SKM-1 treated with dmso at 0.1 percent for 144 hours (cell line): Measurements from ENCODE around the gene FAM210A.
A peak's percentile ranks its signal among the peaks of the same experiment; 100 is the strongest.
"Not testable (repeated sequence)": the region's sequence is repeated elsewhere in the genome, so short reads cannot be mapped to it uniquely, and the experiment has no call there.

Experiments used
- DNase-seq: peaks from one replicate; lab custom pipeline; 2025; ENCODE audit not compliant: unreplicated experiment; lab: John Stamatoyannopoulos, UW

Gene FAM210A

DNA sequence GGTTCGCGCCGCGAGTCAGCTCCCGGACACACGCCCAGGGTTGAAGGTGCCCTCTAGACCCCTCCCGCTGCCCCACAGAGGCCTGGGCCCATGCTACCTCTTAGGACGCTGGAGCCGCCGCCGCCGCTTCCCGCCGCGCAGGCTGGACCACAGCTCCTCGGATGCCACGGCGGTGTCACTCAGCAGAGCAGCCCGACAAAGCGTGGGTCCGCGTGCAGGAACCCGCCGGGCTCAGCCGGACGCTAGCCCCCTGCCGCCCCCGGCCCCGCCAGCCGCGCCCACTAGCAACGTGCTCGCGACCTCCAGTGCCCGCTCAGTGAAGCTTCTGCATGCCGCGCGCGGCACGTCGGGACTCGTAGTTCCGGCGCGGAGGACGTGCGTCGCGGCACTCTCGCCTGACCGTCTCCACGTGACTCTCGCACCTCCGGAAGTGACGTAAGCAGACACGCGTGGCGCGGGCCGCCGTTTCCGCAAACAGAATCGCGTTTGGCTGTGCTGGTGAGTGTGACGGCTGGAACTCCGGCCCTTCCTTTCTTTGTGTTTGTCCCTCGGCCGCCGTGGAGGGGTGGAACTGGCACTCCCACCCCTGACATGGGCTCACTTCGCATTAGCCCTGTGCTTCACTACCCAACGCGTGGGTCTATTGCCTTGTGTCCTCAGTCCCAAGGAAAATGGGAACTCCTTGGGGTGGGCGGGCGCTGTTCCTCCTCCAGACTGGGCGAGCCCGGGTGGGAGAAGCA, at the start of gene FAM210A, which contains the start of gene RNMT:
TSS of gene FAM210A (minus strand) at position 327 of the 740 bp plus-strand sequence. CDS start 44,481 bp downstream, outside the sequence.
TSS of gene RNMT (plus strand) at position 442 of the 740 bp plus-strand sequence. CDS start 4,845 bp downstream, outside the sequence.
- peak; percentile 93 for DNase-seq

DNA sequence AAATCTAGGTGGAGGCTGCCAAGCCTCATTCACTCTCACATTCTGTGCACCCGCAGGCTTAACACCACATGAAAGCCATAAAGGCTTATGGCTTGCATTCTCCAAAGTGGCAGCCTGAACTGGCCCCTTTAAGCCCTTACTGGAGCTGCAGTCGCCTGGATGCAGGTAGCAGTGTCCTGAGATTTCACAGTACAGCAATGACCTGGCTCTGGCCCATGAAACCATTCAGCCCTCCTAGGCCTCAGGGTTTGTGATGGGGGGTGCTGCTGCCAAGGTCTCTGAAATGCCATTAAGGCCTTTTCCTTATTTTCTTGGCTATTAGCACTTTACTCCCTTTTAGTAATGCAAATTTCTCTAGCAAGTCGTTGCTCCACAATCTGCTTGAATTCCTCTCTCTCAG, 48.7 kb upstream of the FAM210A start:
- DNase-seq = no peak

DNA sequence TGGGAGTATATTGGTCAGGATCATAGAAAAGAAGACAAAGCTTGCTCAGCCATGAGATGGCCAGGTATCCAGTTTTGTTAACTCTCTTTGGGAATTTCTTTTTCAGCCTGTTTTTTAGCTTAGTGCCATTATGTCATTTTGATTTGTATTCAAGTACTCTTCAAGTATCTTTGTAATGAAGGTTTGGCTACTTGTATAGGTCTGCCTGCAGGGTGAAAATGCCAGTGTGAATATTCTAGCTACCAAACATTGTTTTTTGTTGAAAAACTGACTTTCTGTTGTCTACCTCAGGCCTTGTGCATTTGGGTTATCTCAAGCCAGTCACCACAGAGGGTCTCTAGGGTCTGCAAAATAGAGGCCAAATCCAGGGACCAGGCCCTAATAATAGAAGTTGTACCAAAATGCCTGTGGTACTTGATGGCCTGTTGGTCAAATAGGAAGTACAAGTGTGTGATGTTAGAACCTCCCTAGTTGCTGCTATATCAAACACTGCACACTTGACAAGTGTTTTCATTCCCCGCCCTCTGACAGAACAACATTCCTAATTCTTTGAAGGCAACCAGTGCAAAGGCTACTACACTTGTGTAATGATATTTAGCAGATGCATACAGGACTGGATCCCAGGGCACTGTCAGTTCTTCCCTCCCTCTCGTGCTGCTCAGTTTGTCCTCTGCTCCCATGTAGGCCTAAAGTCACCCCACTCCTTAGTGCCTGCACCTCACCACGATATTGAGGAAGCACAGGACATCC, 36.5 kb upstream of the FAM210A start:
- no peak for DNase-seq

DNA sequence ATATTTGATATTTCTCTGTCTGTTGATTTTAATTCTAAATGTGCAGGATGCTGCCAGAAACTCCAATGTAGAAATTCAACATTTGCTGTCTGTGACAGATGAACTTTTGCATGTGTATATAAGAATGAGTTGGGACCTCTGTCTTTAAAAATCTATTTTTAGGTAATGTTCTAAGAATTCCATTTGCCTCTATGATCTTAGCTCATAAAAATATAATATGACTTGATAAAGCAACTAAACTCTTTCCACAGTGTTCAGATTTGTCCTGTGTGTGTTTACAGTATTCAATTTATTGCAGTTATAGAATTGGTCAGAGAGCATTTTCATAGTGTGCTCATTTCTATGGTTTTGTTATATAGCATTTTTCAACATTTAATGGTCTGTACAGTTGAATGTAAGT, 33.7 kb upstream of the FAM210A start:
- no peak for DNase-seq

GRCh38 chr18:13758622-13759021, 32.3 kb upstream of the FAM210A start:
- DNase-seq = no peak

DNA sequence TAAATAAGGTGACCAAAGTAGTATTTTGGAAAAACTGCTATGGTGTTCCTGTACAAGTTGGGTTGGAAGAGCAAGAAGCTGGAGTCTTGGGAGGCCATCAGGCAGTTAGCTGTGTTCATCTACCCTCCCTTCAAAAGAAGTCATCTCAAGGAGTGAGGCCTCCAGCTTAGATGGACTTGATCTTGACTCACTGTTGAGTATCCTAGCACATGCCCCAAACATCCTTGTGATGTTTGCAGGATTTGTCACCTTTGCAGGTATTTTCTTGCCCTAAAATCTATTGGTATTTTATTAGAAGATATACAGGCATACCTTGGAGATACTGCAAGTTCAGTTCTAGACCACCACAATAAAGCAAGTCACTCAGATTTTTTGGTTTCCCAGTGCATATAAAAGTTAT, 30.3 kb upstream of the FAM210A start:
- DNase-seq = no peak

DNA sequence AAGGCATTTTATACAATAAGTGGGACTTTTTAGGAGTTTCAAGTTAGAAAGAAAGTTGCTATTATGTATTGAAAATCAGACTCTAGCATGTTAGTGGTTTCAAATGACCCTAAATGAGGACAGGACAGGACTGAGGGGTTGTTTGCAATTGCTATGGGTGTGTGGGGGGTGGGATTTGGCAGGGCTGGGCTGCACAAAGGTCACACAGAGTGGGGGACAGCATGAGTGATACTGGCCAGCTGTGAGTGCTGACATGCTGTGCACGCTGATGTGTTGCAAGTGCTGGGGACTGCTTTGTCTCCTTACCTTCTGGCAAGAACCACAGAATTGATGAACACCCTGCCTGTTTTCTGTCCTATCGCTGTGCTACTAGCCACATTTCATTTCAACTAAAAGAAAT, 29.9 kb upstream of the FAM210A start:
- DNase-seq = no peak

DNA sequence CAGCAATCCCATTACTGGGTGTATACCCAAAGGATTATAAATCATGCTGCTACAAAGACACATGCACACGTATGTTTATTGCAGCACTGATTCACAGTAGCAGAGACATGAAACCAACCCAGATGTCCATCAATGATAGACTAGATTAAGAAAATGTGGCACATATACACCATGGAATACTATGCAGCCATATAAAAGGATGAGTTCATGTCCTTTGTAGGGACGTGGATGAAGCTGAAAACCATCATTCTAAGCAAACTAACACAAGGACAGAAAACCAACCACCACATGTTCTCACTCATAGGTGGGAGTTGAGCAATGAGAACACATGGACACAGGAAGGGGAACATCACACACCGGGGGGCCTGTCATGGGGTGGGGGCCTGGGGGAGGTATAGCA, 25.2 kb upstream of the FAM210A start:
- DNase-seq = not testable (repeated sequence)

DNA sequence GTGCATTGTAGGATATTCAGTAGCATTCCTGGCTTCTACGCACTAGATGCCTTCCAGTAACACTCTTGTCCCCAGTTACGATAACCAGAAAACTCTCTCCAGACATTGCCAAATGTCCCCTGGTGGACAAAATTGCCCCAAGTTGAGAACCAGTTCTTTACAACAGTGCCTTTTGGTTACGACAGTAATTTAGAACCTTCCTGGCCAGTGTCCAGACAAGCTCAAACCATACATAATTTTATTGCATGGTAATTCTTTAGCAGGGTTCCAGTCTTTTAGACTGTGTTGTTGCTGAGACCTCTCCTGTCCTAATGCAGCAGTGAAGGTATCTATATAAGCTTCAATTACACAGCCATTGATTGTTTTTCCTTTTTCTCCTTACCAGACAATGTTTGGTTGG, 20.3 kb upstream of the FAM210A start:
- DNase-seq = no peak

DNA sequence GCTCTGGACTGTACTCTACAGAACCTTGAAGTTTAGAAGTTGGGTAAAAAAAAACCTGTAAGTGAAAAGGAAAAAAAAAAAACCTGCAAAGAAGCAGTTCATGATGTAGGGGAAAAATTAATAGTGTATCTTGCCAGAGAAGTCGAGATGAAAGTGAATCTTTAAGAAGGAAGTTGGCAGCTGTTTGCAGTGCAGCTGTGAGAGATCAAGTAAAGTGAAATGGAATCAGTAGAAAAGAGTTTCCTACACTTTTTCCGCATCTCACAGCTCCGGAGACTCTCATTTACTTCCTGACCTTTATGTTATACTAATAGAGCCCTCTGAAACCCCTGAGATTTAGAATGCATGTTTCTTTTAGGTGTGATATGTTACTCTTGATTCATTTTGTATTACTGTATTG, 19.3 kb upstream of the FAM210A start:
- no peak for DNase-seq

DNA sequence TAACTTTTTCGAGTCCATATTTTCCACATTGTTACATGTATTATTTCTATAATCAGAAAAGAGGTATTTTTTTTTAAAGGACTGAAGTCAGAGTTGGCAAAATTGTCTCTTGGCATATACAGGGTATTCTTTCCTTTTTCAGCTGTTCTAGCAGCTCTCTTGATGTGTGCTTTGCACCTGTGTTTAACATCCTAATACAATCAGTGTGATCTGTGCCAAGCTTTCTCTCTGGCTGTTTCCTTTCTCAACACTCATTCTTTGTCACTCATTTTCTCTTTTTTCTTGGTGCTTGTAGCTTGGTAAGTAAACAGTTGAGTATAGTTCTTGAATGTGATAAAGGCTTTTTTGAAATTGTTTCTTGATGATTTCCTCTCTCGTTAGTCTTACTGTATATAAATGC, 9.3 kb upstream of the FAM210A start:
- no peak for DNase-seq

DNA sequence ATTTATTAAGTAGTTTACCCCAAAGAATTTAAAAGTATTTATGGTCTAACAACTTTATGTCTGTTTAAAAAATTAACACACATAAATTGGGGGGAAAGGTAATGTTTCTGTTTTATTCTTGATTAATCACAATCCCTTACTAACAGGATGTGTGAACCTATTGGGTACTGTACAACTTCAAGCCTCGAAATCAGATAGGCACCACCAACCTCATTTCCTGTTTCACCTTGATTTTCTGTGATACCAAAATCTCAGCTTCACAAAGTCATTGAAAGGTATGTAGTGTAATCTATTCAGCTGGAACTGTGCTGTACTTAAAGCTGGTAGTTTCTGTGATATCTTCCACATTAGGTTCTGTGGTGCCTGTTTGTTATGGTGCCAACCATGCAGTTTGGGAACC, 4.1 kb upstream of the FAM210A start:
- DNase-seq = no peak

- DNase-seq = peak; percentile 53
Observed at GRCh38 chr18:13726972-13727331, 594 bp upstream of the FAM210A start.

DNA sequence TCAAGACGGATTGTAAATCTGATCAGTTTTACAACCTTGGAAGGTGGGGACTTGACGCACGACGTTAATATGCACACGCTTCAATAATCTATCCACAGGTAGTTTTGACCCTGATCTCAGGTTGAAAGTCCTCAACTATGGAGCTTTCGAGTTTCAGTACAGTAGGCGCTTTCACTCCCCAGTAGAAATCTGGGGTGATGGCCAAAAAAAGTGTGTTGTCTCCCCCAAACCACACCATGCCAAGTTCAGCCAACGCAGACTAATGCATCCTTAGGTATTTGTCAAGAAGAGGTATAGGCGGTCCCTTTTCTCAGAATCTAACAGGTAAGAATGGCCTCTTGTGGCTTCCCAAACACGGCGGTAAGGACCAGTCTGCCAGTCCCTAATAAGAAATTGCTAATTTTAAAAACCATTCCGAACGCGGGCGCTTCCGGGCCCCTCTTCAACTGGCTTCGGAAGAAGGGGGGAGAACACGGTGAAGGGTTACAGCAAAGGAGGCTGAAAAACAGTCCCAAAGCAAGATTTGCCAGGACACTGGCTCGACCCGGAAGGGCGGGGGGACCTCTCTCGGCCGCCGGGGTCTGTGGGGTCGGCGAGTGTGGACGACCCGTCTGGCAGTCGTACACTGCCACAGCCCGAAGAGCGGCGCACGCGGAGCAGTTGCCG, 659 bp downstream of the FAM210A start:
- DNase-seq = no peak

DNA sequence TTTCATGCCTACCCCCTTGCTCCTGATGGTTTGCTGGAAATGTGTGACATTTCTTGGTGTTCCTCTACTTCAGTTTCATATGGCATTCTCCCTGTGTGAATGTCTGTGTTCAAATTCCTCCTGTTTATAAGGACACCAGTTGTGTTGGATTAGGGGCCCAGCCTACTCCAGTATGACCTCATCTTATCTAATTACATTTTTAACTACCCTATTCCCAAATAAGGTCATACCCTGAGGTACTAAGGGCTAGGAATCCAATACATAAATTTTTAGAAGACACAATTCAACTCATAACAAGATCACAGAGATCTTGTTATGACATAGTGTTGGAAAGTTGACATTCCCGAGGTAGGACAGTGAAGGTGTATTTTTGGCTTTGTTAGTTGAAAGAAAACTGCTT, 5.5 kb downstream of the FAM210A start:
- DNase-seq = no peak

GRCh38 chr18:13720123-13720522, 6.2 kb downstream of the FAM210A start:
- DNase-seq = no peak

- DNase-seq = no peak
Observed at GRCh38 chr18:13716916-13717315, 9.4 kb downstream of the FAM210A start.

- DNase-seq = no peak
Observed at GRCh38 chr18:13715330-13715729, 11.0 kb downstream of the FAM210A start.

GRCh38 chr18:13713455-13714055, 12.8 kb downstream of the FAM210A start:
- no peak for DNase-seq

- no peak for DNase-seq
Observed at GRCh38 chr18:13712400-13713131, 13.8 kb downstream of the FAM210A start.

DNA sequence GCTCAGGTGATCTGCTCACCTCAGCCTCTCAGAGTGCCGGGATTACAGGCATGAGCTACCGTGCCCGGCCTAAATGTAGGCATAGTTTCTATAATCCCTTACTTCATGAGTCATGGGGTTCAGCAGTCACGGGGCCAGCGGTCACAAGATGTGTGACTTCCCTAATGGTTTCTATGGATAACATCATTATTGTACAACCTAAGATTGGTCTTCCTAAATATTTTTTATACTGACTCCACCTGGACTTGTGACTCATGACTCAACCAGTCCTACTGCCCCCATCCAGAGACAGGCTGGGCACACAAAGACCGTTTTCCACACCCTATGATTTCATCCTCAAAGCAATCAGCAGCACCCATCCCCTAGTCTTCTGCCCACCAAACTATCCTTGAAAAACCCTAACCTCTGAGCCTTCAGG, 15.9 kb downstream of the FAM210A start:
- DNase-seq = no peak
